NT2/D1 (cell line): ENCODE measurements around the gene FLNB.

ENCODE experiments used
- DNase-seq: peaks from one replicate; pipeline ENCODE4 v3.0.0-alpha.2; 2011; ENCODE audit warnings: low read depth, low spot score
- H3K27me3 ChIP-seq: 2 replicates; pipeline ENCODE4 v1.6.0; 2011; ENCODE audit warnings: mild to moderate bottlenecking; ENCODE audit not compliant: insufficient read length, insufficient read depth
- H3K36me3 ChIP-seq: 2 replicates; pipeline ENCODE4 v1.6.1; 2011; ENCODE audit warnings: mild to moderate bottlenecking, low read length, mixed read lengths; ENCODE audit not compliant: insufficient read depth, insufficient read length
- H3K4me1 ChIP-seq: 2 replicates; pipeline ENCODE4 v1.5.1; 2011; ENCODE audit not compliant: insufficient read depth, insufficient read length
- H3K4me3 ChIP-seq: 2 replicates; pipeline ENCODE4 v1.5.1; 2011; ENCODE audit warnings: low read depth; ENCODE audit not compliant: insufficient read length
- H3K9ac ChIP-seq: 2 replicates; pipeline ENCODE4 v1.6.0; 2011; ENCODE audit warnings: low read depth; ENCODE audit not compliant: insufficient read length
- H3K9me3 ChIP-seq: 2 replicates; pipeline ENCODE4 v1.5.1; 2011; ENCODE audit warnings: mild to moderate bottlenecking, low read length; ENCODE audit not compliant: insufficient read depth
- SUZ12 ChIP-seq: IDR thresholded peaks from 2 replicates; pipeline ENCODE4 v1.6.1; 2011; ENCODE audit not compliant: insufficient read length, insufficient read depth; ENCODE audit errors: extremely low read depth
- YY1 ChIP-seq: IDR thresholded peaks from 2 replicates; pipeline ENCODE4 v1.6.1; 2011; ENCODE audit not compliant: insufficient read length, insufficient read depth
- ZNF274 ChIP-seq: IDR thresholded peaks from 2 replicates; pipeline ENCODE4 v1.6.1; 2011; ENCODE audit warnings: mild to moderate bottlenecking, low read depth, low read length

FLNB gene

GRCh38 chr3:58079773-58080172 lies 71.6 kb downstream of the FLNB start:
- Histone ChIP-seq H3K4me3 (no peak overlapping the region), H3K4me1 (peaks cover 6% of the 10 kb centered on the region), H3K9ac (no peak overlapping the region), H3K27me3 (no peaks in the 10 kb centered on the region), H3K9me3 (no peaks in the 10 kb centered on the region), H3K36me3 (peaks cover 71% of the 10 kb centered on the region)
- TF ChIP-seq SUZ12 = no peak
- TF ChIP-seq ZNF274 = no peak
- TF ChIP-seq YY1 = no peak
- no peak for DNase-seq

DNA sequence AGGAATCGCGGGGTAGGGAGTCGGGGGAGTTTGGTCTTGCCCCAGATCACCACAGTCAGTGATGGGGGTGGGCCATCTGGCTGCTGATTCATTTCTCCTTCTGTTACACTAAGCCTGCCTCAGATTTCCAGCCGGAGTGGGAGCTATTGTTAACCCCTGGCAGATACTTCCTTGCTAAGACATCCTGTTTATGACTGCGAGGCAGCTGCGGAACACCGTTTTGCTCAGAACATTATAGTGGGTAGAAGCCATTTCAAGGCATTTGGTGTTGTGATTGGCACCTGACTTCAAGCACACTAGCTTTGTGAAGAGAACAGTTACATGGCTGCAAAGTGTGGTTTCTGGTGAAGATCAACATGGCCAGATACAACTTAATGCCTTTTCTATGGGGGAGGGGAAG lies 73.8 kb downstream of the FLNB start:
- no peak overlapping the region for H3K9ac ChIP-seq
- TF ChIP-seq ZNF274 (no peak), YY1 (no peak), SUZ12 (no peak)
- no peak overlapping the region for H3K4me3 ChIP-seq
- H3K27me3 ChIP-seq = no peaks in the 10 kb centered on the region
- H3K4me1 ChIP-seq = peaks cover 6% of the 10 kb centered on the region
- peaks cover 68% of the 10 kb centered on the region for H3K36me3 ChIP-seq
- H3K9me3 ChIP-seq = no peaks in the 10 kb centered on the region
- no peak for DNase-seq

DNA sequence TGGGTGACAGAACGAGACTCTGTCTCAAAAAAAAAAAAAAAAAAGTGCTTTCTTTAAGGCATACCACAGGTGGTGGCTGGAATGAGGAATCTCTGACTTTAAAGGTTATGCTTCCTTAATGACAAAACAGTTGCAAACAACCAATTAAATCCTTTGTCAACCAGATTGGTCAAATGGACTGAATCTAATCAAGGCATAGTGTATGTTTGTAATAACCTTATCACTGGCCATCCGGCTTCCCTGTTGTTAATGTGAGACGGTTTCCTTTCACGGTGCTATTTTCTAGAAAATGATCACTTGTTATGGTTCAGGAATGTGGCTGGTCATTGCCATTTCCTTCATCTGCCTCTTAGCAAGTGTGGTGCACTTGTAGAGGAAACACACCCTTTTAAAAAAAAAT lies 75.9 kb downstream of the FLNB start:
- TF ChIP-seq YY1 = no peak
- TF ChIP-seq ZNF274 = no peak
- TF ChIP-seq SUZ12 = no peak
- H3K9me3 ChIP-seq = no peaks in the 10 kb centered on the region
- peaks cover 60% of the 10 kb centered on the region for H3K36me3 ChIP-seq
- H3K27me3 ChIP-seq = no peaks in the 10 kb centered on the region
- H3K9ac ChIP-seq = no peak overlapping the region
- H3K4me3 ChIP-seq = no peak overlapping the region
- peaks cover 6% of the 10 kb centered on the region for H3K4me1 ChIP-seq
- DNase-seq = no peak

DNA sequence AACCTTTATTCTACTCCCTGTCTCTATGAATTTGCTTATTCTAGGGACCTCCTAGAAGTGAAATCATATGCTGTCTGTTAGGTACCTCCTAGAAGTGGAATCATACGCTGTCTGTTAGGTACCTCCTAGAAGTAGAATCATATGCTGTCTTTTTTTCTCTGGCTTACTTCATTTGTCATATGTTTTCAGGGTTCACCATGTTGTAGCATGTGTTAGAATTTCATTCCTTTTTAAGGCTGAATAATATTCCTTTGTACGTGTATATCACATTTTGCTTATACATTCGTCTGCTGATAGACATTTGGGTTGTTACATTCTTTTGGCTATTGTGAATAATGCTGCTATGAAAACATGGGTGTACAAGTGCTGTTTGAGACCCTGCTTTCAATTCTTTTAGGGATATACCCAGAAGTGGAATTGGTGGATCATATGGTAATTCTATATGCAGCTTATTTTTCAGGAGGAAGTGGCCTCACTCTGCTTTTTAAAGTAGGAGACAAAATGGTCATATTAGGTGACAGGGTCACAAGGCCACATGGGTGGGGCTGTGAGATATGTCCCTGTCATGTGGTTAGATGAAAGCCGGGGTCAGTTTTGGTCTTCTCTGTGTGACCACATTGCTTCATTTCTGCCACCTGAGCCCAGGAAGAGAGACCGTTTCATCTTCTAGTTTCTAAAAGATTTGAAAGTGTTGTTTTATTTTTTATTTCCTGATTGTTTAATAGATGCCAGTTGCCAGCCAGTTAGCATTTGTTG lies 76.7 kb downstream of the FLNB start:
- TF ChIP-seq ZNF274 (no peak), SUZ12 (no peak), YY1 (no peak)
- Histone ChIP-seq H3K9ac (no peak overlapping the region), H3K36me3 (peaks cover 58% of the 10 kb centered on the region), H3K4me3 (no peak overlapping the region), H3K27me3 (no peaks in the 10 kb centered on the region), H3K4me1 (peaks cover 6% of the 10 kb centered on the region), H3K9me3 (no peaks in the 10 kb centered on the region)
- DNase-seq = no peak

DNA sequence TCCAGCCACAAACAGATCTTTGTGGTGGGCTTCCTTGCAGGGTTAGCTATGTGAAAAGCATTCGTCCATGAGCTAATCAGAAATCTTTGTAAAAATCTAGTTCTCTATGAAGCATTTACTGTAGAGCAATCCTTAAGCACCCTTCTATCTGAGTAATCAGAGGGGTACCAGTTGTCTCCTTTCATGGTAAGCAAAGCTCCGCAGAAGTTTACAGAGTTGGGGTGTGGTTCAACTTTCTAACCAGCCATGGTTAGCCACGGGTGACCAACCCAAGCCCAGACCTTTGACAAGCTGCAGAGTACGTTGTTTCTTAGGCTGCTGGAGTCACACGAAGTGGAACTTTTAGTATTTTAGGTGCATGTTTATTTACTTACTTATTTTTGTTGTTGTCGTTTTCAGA lies 77.4 kb downstream of the FLNB start:
- TF ChIP-seq SUZ12 (no peak), YY1 (no peak), ZNF274 (no peak)
- Histone ChIP-seq H3K4me3 (no peak overlapping the region), H3K9me3 (no peaks in the 10 kb centered on the region), H3K27me3 (no peaks in the 10 kb centered on the region), H3K36me3 (peaks cover 61% of the 10 kb centered on the region), H3K4me1 (peaks cover 6% of the 10 kb centered on the region), H3K9ac (no peak overlapping the region)
- no peak for DNase-seq

DNA sequence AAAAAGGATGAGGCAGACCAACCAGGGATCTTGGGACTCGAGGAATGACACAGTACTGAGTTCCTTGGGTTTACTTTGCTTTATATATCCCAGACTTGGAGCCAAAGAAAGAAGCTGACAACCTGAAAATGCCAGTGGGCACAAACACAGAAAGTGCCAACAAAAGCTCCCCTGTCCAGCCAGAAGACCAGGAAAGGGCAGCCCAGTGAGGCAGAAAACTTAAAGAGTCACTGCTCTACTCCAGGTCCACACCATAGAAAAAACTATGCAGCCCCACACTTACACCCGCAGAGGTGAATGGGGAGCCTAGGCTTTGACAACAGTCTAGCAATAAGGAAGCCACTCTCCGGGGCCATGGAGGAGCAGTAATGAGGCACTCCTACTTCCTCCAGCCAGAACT lies 80.3 kb downstream of the FLNB start:
- no peak overlapping the region for H3K9ac ChIP-seq
- no peak overlapping the region for H3K4me3 ChIP-seq
- TF ChIP-seq YY1 = no peak
- no peak for TF ChIP-seq ZNF274
- no peak for TF ChIP-seq SUZ12
- DNase-seq = no peak
- H3K36me3 ChIP-seq = peaks cover 56% of the 10 kb centered on the region
- no peaks in the 10 kb centered on the region for H3K9me3 ChIP-seq
- no peaks in the 10 kb centered on the region for H3K27me3 ChIP-seq
- H3K4me1 ChIP-seq = no peaks in the 10 kb centered on the region

DNA sequence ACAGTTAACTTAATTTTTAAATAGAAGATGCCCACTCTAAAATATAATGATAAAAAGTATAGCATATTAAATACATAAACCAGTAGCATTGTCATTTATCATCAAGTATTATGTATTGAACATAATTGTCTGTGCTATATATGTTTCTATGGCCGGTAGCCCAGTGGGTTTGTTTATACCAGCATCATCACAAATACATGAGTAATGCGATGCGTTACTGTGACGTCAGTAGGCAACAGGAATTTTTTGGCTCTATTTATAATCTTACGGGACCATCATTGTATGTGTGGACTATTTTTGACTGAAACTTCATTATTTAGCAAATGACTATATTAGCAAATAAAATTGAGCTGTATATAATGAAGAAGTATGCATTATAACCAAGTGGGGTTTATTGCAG lies 82.1 kb downstream of the FLNB start:
- Histone ChIP-seq H3K36me3 (peaks cover 63% of the 10 kb centered on the region), H3K27me3 (no peaks in the 10 kb centered on the region), H3K9ac (no peak overlapping the region), H3K9me3 (no peaks in the 10 kb centered on the region), H3K4me1 (no peaks in the 10 kb centered on the region), H3K4me3 (no peak overlapping the region)
- TF ChIP-seq ZNF274 (no peak), YY1 (no peak), SUZ12 (no peak)
- DNase-seq = no peak
